H9 (cell line): ENCODE measurements around the gene RNF212. TPM values are rescaled to one million over a fixed set of nuclear protein-coding genes. Genes with fewer than 3 reads are reported as not detected.

Experiments
- DNase-seq: peaks from one replicate; pipeline ENCODE4 v3.0.0-alpha.2; 2017
- H2AFZ ChIP-seq: one replicate; pipeline ENCODE4 v1.6.1; 2013; ENCODE audit warnings: mild to moderate bottlenecking, low read length, control low read depth, moderate library complexity
- H2AK5ac ChIP-seq: 2 replicates; pipeline ENCODE4 v1.6.1; 2013; ENCODE audit warnings: low read length, control low read depth, mixed read lengths; ENCODE audit not compliant: insufficient read length
- H2BK120ac ChIP-seq: one replicate; pipeline ENCODE4 v1.6.1; 2013; ENCODE audit warnings: low read depth, mild to moderate bottlenecking, low read length, control low read depth, inconsistent platforms; ENCODE audit not compliant: poor library complexity, severe bottlenecking
- H2BK12ac ChIP-seq: 2 replicates; pipeline ENCODE4 v1.6.1; 2013; ENCODE audit warnings: low read length, control low read depth, mixed read lengths, low read depth; ENCODE audit not compliant: insufficient read length
- H2BK15ac ChIP-seq: 2 replicates; pipeline ENCODE4 v1.6.1; 2013; ENCODE audit warnings: low read depth, low read length, control low read depth
- H2BK20ac ChIP-seq: one replicate; pipeline ENCODE4 v1.6.1; 2013; ENCODE audit warnings: low read depth, mild to moderate bottlenecking, low read length, control low read depth, inconsistent platforms; ENCODE audit not compliant: poor library complexity, severe bottlenecking
- H2BK5ac ChIP-seq: 2 replicates; pipeline ENCODE4 v1.6.1; 2013; ENCODE audit warnings: low read length, control low read depth, mixed read lengths; ENCODE audit not compliant: insufficient read length
- H3K14ac ChIP-seq: 2 replicates; pipeline ENCODE4 v1.6.1; 2013; ENCODE audit warnings: low read length, control low read depth; ENCODE audit not compliant: insufficient read depth
- H3K18ac ChIP-seq: 2 replicates; pipeline ENCODE4 v1.6.1; 2013; ENCODE audit warnings: low read depth, mild to moderate bottlenecking, mixed read lengths, low read length, control low read depth; ENCODE audit not compliant: insufficient read length
- H3K23ac ChIP-seq: 2 replicates; pipeline ENCODE4 v1.6.1; 2013; ENCODE audit warnings: low read length, control low read depth, mixed read lengths, low read depth; ENCODE audit not compliant: insufficient read length
- H3K23me2 ChIP-seq: 2 replicates; pipeline ENCODE4 v1.6.1; 2013; ENCODE audit warnings: low read depth, mild to moderate bottlenecking, mixed read lengths, low read length, control low read depth; ENCODE audit not compliant: insufficient read length, poor library complexity, severe bottlenecking
- H3K27ac ChIP-seq: 2 replicates; pipeline ENCODE4 v1.5.1; 2013; ENCODE audit warnings: low read length, control low read depth, mixed read lengths, low read depth; ENCODE audit not compliant: insufficient read length
- H3K27me3 ChIP-seq: 2 replicates; pipeline ENCODE4 v1.6.1; 2013; ENCODE audit warnings: low read length, control low read depth, inconsistent platforms; ENCODE audit not compliant: insufficient read depth
- H3K4ac ChIP-seq: 2 replicates; pipeline ENCODE4 v1.6.1; 2013; ENCODE audit warnings: low read depth, mild to moderate bottlenecking, control low read depth, inconsistent platforms, low read length, moderate library complexity
- H3K4me1 ChIP-seq: 2 replicates; pipeline ENCODE4 v1.6.1; 2013; ENCODE audit warnings: low read length, control low read depth, inconsistent platforms; ENCODE audit not compliant: insufficient read depth
- H3K4me2 ChIP-seq: 2 replicates; pipeline ENCODE4 v1.6.1; 2013; ENCODE audit warnings: low read length, control low read depth, mixed read lengths; ENCODE audit not compliant: insufficient read length, insufficient read depth
- H3K56ac ChIP-seq: 2 replicates; pipeline ENCODE4 v1.6.1; 2013; ENCODE audit warnings: low read depth, mild to moderate bottlenecking, mixed read lengths, low read length, control low read depth; ENCODE audit not compliant: insufficient read length
- H3K79me1 ChIP-seq: 2 replicates; pipeline ENCODE4 v1.6.1; 2013; ENCODE audit warnings: low read depth, mild to moderate bottlenecking, moderate library complexity, low read length, control low read depth, inconsistent platforms; ENCODE audit not compliant: insufficient read depth, poor library complexity, severe bottlenecking
- H3K79me2 ChIP-seq: 2 replicates; pipeline ENCODE4 v1.6.1; 2013; ENCODE audit warnings: low read length, control low read depth, inconsistent platforms; ENCODE audit not compliant: insufficient read depth
- H3K9ac ChIP-seq: 2 replicates; pipeline ENCODE4 v1.6.1; 2013; ENCODE audit warnings: low read length, control low read depth, mixed read lengths; ENCODE audit not compliant: insufficient read length; ENCODE audit errors: extremely low read depth
- H3K9me3 ChIP-seq: one replicate; pipeline ENCODE4 v1.6.1; 2013; ENCODE audit warnings: low read depth, low read length, inconsistent platforms; ENCODE audit not compliant: control insufficient read depth
- H3T11ph ChIP-seq: one replicate; pipeline ENCODE4 v1.6.1; 2013; ENCODE audit warnings: mild to moderate bottlenecking, low read length, control low read depth, inconsistent platforms
- H4K20me1 ChIP-seq: one replicate; pipeline ENCODE4 v1.6.1; 2013; ENCODE audit not compliant: control insufficient read depth, insufficient read length, insufficient read depth
- H4K5ac ChIP-seq: 2 replicates; pipeline ENCODE4 v1.6.1; 2013; ENCODE audit warnings: low read depth, mild to moderate bottlenecking, mixed read lengths, low read length, control low read depth; ENCODE audit not compliant: insufficient read length
- H4K8ac ChIP-seq: replicated peaks from 2 replicates; pipeline ENCODE4 v1.6.1; 2013; ENCODE audit warnings: low read length, control low read depth, mixed read lengths, low read depth; ENCODE audit not compliant: insufficient read length
- H4K91ac ChIP-seq: 2 replicates; pipeline ENCODE4 v1.6.1; 2013; ENCODE audit warnings: low read depth, mild to moderate bottlenecking, moderate library complexity, mixed read lengths, low read length, control low read depth; ENCODE audit not compliant: insufficient read length
- H3K27ac Mint-ChIP-seq, 3 experiments: 2 replicates in 2 of 3; 3 replicates in 1 of 3; pipeline ENCODE4 v1.8.0; 2020 to 2021; ENCODE audit warnings: mixed read lengths in 3 of 3, mild to moderate bottlenecking in 1 of 3, moderate library complexity in 1 of 3
- H3K27me3 Mint-ChIP-seq: 2 replicates; pipeline ENCODE4 v1.8.0; 2021; ENCODE audit warnings: low read depth, mild to moderate bottlenecking, moderate library complexity, mixed read lengths
- H3K36me3 Mint-ChIP-seq, 3 experiments: 2 replicates in 2 of 3; 3 replicates in 1 of 3; pipeline ENCODE4 v1.8.0; 2020 to 2021; ENCODE audit warnings: low read depth in 3 of 3, mixed read lengths in 3 of 3; ENCODE audit not compliant: insufficient read depth in 1 of 3
- H3K4me1 Mint-ChIP-seq, 2 experiments: 2 replicates each; pipeline ENCODE4 v1.8.0; 2020; ENCODE audit warnings: mixed read lengths in 2 of 2
- H3K4me3 Mint-ChIP-seq, 2 experiments: 2 replicates in 1 of 2; 3 replicates in 1 of 2; pipeline ENCODE4 v1.8.0; 2020 to 2021; ENCODE audit warnings: mild to moderate bottlenecking in 2 of 2, mixed read lengths in 2 of 2, moderate library complexity in 1 of 2
- H3K9me3 Mint-ChIP-seq, 2 experiments: 2 replicates in 1 of 2; 3 replicates in 1 of 2; pipeline ENCODE4 v1.8.0; 2020; ENCODE audit warnings: mild to moderate bottlenecking in 2 of 2, mixed read lengths in 2 of 2, moderate library complexity in 1 of 2
- CTCF ChIP-seq: fragments of 200-600 bp; sonication (generic); conservative IDR thresholded peaks from 3 replicates; pipeline ENCODE4 v1.8.0; 2021; ENCODE audit warnings: antibody characterized with exemption, mild to moderate bottlenecking
- WGBS: extraction: QIAGEN DNeasy Blood & Tissue Kit; methylation state at CpG from one replicate; pipeline ENCODE4 v1.1.7; 2013; ENCODE audit warnings: missing lambda C conversion rate, low lambda C conversion rate, mixed read lengths; ENCODE audit not compliant: insufficient read length; ENCODE audit errors: extremely low coverage; 5-methylcytosine and 5-hydroxymethylcytosine counted together
- total RNA-seq: library from RNA; stranded (reverse); gene quantifications from 2 replicates; pipeline ENCODE4 v1.2.1, GENCODE V29; 2021

The RNF212 gene
- total RNA-seq, 1 experiment from 2014 or later, result 3.0 TPM

GRCh38 chr4:1031956-1032795, 81.2 kb downstream of the RNF212 start:
- Histone ChIP-seq H3K23ac (no peak overlapping the region), H2BK12ac (no peak overlapping the region), H3K79me1 (no peaks in the 10 kb centered on the region), H3K14ac (no peak overlapping the region), H4K8ac (no peak overlapping the region), H4K20me1 (no peaks in the 10 kb centered on the region), H2BK5ac (no peak overlapping the region), H3K4ac (no peak overlapping the region), H3T11ph (no peak overlapping the region), H3K23me2 (no peaks in the 10 kb centered on the region), H4K91ac (no peak overlapping the region), H3K4me1 (no peaks in the 10 kb centered on the region), H3K27ac (no peak overlapping the region), H3K27me3 (no peaks in the 10 kb centered on the region), H3K56ac (no peak overlapping the region), H2BK20ac (no peak overlapping the region), H2BK15ac (no peak overlapping the region), H4K5ac (no peak overlapping the region), H2AK5ac (no peak overlapping the region), H2BK120ac (no peak overlapping the region), H2AFZ (no peak overlapping the region), H3K9ac (no peak overlapping the region), H3K9me3 (no peaks in the 10 kb centered on the region), H3K18ac (no peak overlapping the region), H3K79me2 (no peaks in the 10 kb centered on the region), H3K4me2 (no peak overlapping the region)
- Mint-ChIP-seq H3K4me3 (no peak overlapping the region), H3K27ac (no peak overlapping the region), H3K4me1 (no peaks in the 10 kb centered on the region), H3K9me3 (no peaks in the 10 kb centered on the region), H3K36me3 (no peaks in the 10 kb centered on the region), H3K27me3 (no peaks in the 10 kb centered on the region)
- WGBS, result no CpG with 5 or more reads among the region's 37 CpGs
- DNase-seq, result no peak
- no peak for TF ChIP-seq CTCF
